Measurements from ENCODE around the gene DHRS1.

- TF ChIP-seq CTCF (IDR thresholded peaks at IDR 0.05 in 2 of 3, conservative IDR thresholded peaks at IDR 0.05 in 1 of 3; ENCODE audit: insufficient read depth in 2 of 3, low read depth in 1 of 3, low read length in 3 of 3), result no peak
- TF ChIP-seq POLR2AphosphoS5 (IDR thresholded peaks at IDR 0.05; ENCODE audit: control insufficient read depth, insufficient read depth, low read depth, low read length), result no peak
- no peak for TF ChIP-seq TOE1 (IDR thresholded peaks at IDR 0.05; ENCODE audit: borderline replicate concordance)
- no peak for TF ChIP-seq TOE1 (CRISPR knock-in tag; IDR thresholded peaks at IDR 0.05; ENCODE audit: borderline replicate concordance, low read depth)
- TF ChIP-seq HDAC6 (IDR thresholded peaks at IDR 0.05; ENCODE audit: low read depth, low read length), result no peak
- TF ChIP-seq ZNF121 (CRISPR knock-in tag; conservative IDR thresholded peaks at IDR 0.05), result no peak
- no peak for TF ChIP-seq ZNF224 (CRISPR knock-in tag; IDR thresholded peaks at IDR 0.05)
- no peak for TF ChIP-seq E4F1 (CRISPR knock-in tag; IDR thresholded peaks at IDR 0.05; ENCODE audit: borderline replicate concordance)
- no peak for TF ChIP-seq SREBF2 (CRISPR knock-in tag; IDR thresholded peaks at IDR 0.05)
- TF ChIP-seq POLR2AphosphoS2 (IDR thresholded peaks at IDR 0.05; ENCODE audit: low read length), result no peak
- no peak for TF ChIP-seq POLR2A (conservative IDR thresholded peaks at IDR 0.05)
Observed at GRCh38 chr14:24329736-24330135, 30.2 kb upstream of the DHRS1 start.

All from K562 (cell line).